Esophagus squamous epithelium (tissue), 5 donors: ENCODE data around the gene TP53I11. TPM values are rescaled to one million over a fixed set of nuclear protein-coding genes. Genes with fewer than 3 reads are reported as not detected.

Experiments
- DNase-seq: peaks from one replicate; lab custom pipeline; 2025; lab: John Stamatoyannopoulos, UW
- H3K27ac ChIP-seq, 4 donors: fragments of 200-600 bp; sonication (generic); one replicate each; pipeline ENCODE4 v1.5.1; 2016 to 2019; ENCODE audit warnings: mild to moderate bottlenecking in 1 of 4
- H3K27me3 ChIP-seq, 4 donors: fragments of 200-600 bp; sonication (generic); 1 replicate in 3 of 4; 2 replicates in 1 of 4; pipeline versions ENCODE4 v1.5.1 to v1.6.0; 2017 to 2021; ENCODE audit warnings: antibody characterized with exemption in 1 of 4
- H3K36me3 ChIP-seq, 3 donors: fragments of 200-600 bp; sonication (generic); one replicate each; pipeline ENCODE4 v1.5.1; 2016 to 2019
- H3K4me1 ChIP-seq, 3 donors: fragments of 200-600 bp; sonication (generic); one replicate each; pipeline ENCODE4 v1.5.1; 2017 to 2019
- H3K4me3 ChIP-seq, 4 donors: fragments of 200-600 bp; sonication (generic); 1 replicate in 3 of 4; 2 replicates in 1 of 4; pipeline ENCODE4 v1.5.1; 2016 to 2019; ENCODE audit warnings: mild to moderate bottlenecking in 2 of 4, moderate library complexity in 1 of 4
- H3K9me3 ChIP-seq, 3 donors: fragments of 200-600 bp; sonication (generic); one replicate each; pipeline ENCODE4 v1.5.1; 2016 to 2019
- POLR2A ChIP-seq, 4 donors: fragments of 450-650 bp; IDR thresholded peaks; one replicate each; pipeline ENCODE4 v1.6.1; 2017; ENCODE audit warnings: antibody characterized with exemption in 4 of 4, mild to moderate bottlenecking in 4 of 4, moderate library complexity in 3 of 4
- WGBS, 2 donors: methylation state at CpG; one replicate each; pipeline ENCODE4 v1.1.5; 2018; 5-methylcytosine and 5-hydroxymethylcytosine counted together
- intact Hi-C: fragments of 100-400 bp; cut with DNase I; formaldehyde crosslinking; loops from one replicate; pipeline ENCODE4 v1.15.0; 2022
- total RNA-seq, 4 donors: library from RNA; depleted of rRNA; stranded (reverse); fragments of >200 nt; gene quantifications; one replicate each; pipeline ENCODE4 v1.1.0, GENCODE V29; 2016
- TF ChIP-seq, protein P1 (sequence below), 6 experiments: fragments of 450-650 bp in 4 of 6; fragments of 200-600 bp in 2 of 6; sonication (generic) in 2 of 6; IDR thresholded peaks; one replicate each; pipeline ENCODE4 v1.5.1; 2016 to 2019; ENCODE audit warnings: antibody characterized with exemption in 6 of 6, mild to moderate bottlenecking in 4 of 6, moderate library complexity in 4 of 6
- donor health status: DM: yes; HTN: yes; CAD: no.

TP53I11 gene
- total RNA-seq, 4 donors from 2014 or later = 27.3 to 32.1 (median 29.0) TPM

DNA sequence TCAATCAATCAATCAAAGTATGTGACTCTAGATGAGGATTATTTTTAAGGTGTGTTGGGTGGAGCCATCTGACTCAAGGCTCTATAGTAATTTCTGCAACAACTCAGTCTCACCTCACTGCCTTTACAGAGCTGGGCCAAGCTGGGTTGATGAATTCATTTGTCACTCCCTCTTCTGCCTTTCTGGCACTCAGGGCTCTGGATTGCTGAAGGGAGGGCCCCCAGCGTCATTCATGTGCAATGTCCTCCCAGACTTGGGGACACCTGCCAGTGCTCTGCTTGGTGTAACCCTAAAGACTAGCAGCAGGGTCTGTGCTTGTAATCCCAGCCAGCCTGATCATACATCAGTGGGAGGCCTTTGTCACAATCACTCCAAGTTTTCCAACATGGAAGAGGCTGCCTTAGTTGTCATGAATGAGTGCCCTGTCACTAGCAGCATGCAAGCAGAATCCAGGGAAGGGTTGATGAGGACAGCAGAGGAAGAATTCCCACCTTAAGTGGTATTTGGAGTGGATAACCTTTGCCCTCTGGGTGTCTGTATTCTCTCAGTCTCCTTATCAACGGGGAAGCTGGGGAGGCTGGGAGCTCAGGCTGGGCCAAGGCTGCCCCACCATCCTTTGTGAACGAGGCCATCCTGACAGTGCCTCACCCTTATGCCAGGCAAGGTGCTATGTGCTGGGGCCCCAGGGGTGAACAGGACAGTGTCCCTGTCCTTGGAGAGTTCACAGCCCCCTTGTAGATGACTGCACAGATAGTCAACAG is 2.0 kb upstream of the TP53I11 start:
- intact Hi-C loops = no loop called here
- Histone ChIP-seq H3K4me3 (no peak overlapping the region), H3K9me3 (no peaks in the 10 kb centered on the region), H3K27ac (peak overlapping the region in 2 of 4 donors; percentile 36 to 90), H3K36me3 (no peaks in the 10 kb centered on the region), H3K4me1 (peaks cover 4 to 82% (median 37%) of the 10 kb centered on the region in 3 donors), H3K27me3 (peaks cover 0 to 13% (median 0%) of the 10 kb centered on the region in 4 donors)
- TF ChIP-seq POLR2A (IDR thresholded peaks at IDR 0.05) = no peak
- TF ChIP-seq, protein P1, sequence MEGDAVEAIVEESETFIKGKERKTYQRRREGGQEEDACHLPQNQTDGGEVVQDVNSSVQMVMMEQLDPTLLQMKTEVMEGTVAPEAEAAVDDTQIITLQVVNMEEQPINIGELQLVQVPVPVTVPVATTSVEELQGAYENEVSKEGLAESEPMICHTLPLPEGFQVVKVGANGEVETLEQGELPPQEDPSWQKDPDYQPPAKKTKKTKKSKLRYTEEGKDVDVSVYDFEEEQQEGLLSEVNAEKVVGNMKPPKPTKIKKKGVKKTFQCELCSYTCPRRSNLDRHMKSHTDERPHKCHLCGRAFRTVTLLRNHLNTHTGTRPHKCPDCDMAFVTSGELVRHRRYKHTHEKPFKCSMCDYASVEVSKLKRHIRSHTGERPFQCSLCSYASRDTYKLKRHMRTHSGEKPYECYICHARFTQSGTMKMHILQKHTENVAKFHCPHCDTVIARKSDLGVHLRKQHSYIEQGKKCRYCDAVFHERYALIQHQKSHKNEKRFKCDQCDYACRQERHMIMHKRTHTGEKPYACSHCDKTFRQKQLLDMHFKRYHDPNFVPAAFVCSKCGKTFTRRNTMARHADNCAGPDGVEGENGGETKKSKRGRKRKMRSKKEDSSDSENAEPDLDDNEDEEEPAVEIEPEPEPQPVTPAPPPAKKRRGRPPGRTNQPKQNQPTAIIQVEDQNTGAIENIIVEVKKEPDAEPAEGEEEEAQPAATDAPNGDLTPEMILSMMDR (IDR thresholded peaks at IDR 0.05) = no peak
- WGBS, 2 donors = 67% methylated on average over 3 of the region's 3 CpGs; no CpG with 5 or more reads in 1 of the 2 donors
- no peak for DNase-seq

DNA sequence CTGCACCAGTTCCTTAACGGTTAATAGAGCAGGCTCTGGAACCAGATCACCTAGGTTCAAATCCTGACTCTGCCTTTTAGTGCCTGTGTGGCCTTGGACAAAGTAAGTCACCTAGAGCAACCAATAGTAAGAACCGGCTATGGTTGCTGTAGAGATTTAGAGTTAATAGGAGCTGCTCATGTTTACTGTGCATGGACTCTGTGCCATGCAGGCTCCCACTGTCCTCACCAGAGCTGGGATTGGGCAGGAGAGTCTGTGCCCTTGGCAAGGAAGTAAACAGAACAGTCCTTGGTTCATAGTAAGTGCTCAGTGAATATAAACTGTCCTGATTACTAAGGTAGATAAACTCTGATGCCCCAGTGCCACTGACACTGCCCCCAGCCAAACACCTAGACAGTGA is 1.4 kb upstream of the TP53I11 start:
- Histone ChIP-seq H3K36me3 (no peaks in the 10 kb centered on the region), H3K27me3 (peaks cover 0 to 13% (median 0%) of the 10 kb centered on the region in 4 donors), H3K27ac (peak overlapping the region in 2 of 4 donors; percentile 23 to 90), H3K4me1 (peaks cover 4 to 84% (median 37%) of the 10 kb centered on the region in 3 donors), H3K4me3 (no peak overlapping the region), H3K9me3 (no peaks in the 10 kb centered on the region)
- no peak for DNase-seq
- intact Hi-C loops = no loop called here
- WGBS, 2 donors = 20 to 44% methylated on average over 2 of the region's 2 CpGs
- TF ChIP-seq, protein P1 (IDR thresholded peaks at IDR 0.05) = no peak
- TF ChIP-seq POLR2A (IDR thresholded peaks at IDR 0.05) = no peak

DNA sequence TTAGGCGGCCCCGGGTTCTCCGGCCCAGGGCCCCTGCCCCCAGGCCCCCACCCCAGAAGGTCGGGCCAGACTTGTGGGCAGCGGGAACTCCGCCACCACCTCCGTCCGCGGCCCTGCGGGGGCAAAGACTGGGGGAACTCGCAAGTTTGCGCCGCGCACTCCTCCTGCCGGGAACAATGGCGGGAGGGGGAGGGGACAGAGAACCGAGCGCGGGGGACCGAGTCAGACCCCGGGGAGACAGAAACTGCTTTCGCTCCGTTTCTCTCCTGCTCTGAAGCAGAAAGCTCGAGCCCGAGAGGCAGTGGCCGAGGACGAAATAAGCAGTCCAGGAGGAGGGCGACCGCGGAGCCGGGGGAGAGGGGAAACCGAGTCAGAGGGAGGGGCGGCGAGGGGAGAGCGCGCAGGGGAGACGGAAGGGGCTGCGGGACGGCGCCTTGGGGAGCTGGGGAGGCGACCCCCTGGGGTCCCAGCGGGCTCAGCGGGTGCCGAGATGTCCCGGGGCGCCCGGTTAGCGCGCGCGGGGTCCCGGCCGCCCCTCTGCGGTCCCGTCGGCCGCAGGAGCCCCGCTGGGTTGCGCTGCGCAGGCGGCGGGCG is 555 bp downstream of the TP53I11 start:
- DNase-seq = no peak

DNA sequence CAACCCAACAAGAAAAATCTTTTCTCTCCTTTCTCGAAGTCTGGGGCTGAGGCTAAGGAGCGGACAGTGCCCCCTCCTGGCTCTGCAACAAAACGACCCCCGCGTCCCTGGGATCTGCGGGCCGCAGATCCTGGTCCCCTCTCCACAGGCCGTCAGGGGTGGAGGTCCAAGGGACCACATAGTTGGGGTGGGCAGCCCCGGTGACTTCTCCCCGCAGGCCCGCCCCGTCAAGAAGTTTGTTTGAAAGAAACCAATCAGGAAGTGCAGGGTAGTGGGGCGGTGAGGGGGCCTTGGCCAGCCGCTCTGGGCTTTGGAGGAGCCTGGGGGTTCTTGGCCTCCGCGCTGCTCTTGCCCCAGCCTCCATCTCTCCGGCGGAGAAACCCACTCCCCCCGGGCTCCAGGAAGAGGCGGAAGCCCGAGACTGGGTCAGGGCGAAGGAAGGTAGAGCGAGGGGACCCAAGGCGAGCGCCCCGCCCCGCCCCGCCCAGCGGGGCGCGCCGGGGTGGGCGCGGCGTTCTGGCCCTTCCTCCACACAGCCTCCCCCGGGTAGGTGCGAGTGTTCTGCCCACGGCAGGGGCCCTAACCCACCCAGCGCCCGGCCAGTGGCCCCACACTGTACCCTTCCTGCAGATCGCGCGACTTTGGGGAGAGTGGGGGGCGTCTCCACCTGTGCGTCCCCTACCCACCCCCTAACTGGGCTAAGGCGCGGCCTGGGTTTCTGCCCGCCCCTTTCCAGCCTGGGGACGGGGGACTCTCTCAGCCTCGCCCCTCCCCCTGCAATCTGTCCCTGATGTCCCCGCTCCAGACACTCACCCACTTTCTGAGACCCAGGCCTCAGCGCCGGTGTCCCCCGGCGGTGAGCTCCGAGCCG is 1.3 kb downstream of the TP53I11 start:
- WGBS, 2 donors = 0 to 31% methylated on average over 3 to 9 of the region's 57 CpGs
- Histone ChIP-seq H3K4me1 (peaks cover 3 to 89% (median 27%) of the 10 kb centered on the region in 3 donors), H3K27me3 (peaks cover 0 to 13% (median 0%) of the 10 kb centered on the region in 4 donors), H3K4me3 (peak overlapping the region; percentile 70 to 88 (median 74)), H3K9me3 (no peaks in the 10 kb centered on the region), H3K36me3 (peaks cover 0 to 6% (median 0%) of the 10 kb centered on the region in 3 donors), H3K27ac (peak overlapping the region; percentile 81 to 90 (median 82))
- peak in 1 of 4 donors; percentile 40 for TF ChIP-seq POLR2A (IDR thresholded peaks at IDR 0.05)
- TF ChIP-seq, protein P1 (IDR thresholded peaks at IDR 0.05) = peak; percentile 15 to 44 (median 31)
- DNase-seq = no peak
- intact Hi-C loops = no loop called here

More for the DNA sequence above, 555 bp downstream of the TP53I11 start:
- Histone ChIP-seq H3K9me3 (no peaks in the 10 kb centered on the region), H3K4me1 (peaks cover 4 to 89% (median 29%) of the 10 kb centered on the region in 3 donors), H3K27me3 (peaks cover 0 to 13% (median 0%) of the 10 kb centered on the region in 4 donors), H3K27ac (peak overlapping the region; percentile 81 to 90 (median 82)), H3K4me3 (peak overlapping the region; percentile 70 to 88 (median 74)), H3K36me3 (peaks cover 0 to 6% (median 0%) of the 10 kb centered on the region in 3 donors)
- intact Hi-C loops = no loop called here
- 0 to 1% methylated on average over 17 to 21 of the region's 63 CpGs for WGBS, 2 donors
- TF ChIP-seq, protein P1 (IDR thresholded peaks at IDR 0.05) = no peak
- TF ChIP-seq POLR2A (IDR thresholded peaks at IDR 0.05) = no peak
